NB4 (cell line): ENCODE measurements around the gene RBM42.

Experiments used
- DNase-seq: peaks from one replicate; pipeline ENCODE4 v3.0.0; 2010; ENCODE audit warnings: low read depth
- H3K4me3 ChIP-seq: one replicate; pipeline ENCODE4 v1.5.1; 2011; ENCODE audit warnings: mild to moderate bottlenecking, low read depth, low read length, moderate library complexity
- MAX ChIP-seq: IDR thresholded peaks from 2 replicates; pipeline ENCODE4 v1.6.1; 2011; ENCODE audit warnings: low read depth, low read length
- MYC ChIP-seq: IDR thresholded peaks from 2 replicates; pipeline ENCODE4 v1.6.1; 2011; ENCODE audit warnings: low read depth, low read length
- POLR2A ChIP-seq: IDR thresholded peaks from 2 replicates; pipeline ENCODE4 v1.6.1; 2011; ENCODE audit warnings: mild to moderate bottlenecking; ENCODE audit not compliant: insufficient read length; ENCODE audit errors: extremely low read depth
- TF ChIP-seq, protein P1 (sequence below): IDR thresholded peaks from one replicate; pipeline ENCODE4 v1.5.1; 2012; ENCODE audit warnings: low read depth, low read length

Gene RBM42

DNA sequence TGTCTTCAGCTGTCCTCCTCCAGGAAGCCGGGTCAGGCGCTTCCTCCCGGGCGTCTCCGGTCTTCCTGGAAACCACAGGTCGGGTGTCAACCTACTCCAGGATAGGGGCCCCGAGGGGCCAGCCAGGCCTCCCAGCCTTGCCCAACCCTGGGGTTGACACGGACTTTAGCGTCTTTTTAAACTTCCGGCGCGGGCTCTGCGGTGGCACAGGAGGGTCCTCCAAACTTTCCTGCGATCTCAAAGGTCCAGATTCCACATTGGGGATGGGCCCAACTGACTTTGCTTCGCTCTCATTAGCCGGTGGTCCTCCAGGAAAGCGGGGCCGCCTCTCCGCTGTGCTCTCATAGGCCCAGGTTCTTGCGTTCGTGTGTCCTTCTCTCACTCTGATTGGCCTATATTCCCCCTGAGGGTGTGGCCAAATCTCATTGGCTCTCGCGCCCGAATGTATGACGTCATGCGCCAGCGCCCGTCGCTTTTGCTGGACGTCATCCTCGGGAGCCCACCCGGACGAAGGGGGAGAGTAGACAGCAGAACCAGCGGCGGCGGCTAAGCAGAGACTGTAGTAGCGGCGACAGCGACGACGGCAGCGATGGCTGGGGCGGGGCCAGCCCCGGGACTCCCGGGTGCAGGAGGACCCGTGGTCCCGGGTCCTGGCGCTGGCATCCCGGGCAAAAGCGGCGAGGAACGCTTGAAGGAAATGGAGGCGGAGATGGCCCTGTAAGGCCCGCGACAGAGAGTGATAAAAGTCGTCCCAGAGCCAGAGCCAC, at the start of gene RBM42:
TSS of gene RBM42 (plus strand) at position 472 of the 767 bp plus-strand sequence. CDS start at position 590, 118 bp downstream.
- peak within 1 kb of the TSS; percentile 82 for H3K4me3 ChIP-seq
- TF ChIP-seq, protein P1, sequence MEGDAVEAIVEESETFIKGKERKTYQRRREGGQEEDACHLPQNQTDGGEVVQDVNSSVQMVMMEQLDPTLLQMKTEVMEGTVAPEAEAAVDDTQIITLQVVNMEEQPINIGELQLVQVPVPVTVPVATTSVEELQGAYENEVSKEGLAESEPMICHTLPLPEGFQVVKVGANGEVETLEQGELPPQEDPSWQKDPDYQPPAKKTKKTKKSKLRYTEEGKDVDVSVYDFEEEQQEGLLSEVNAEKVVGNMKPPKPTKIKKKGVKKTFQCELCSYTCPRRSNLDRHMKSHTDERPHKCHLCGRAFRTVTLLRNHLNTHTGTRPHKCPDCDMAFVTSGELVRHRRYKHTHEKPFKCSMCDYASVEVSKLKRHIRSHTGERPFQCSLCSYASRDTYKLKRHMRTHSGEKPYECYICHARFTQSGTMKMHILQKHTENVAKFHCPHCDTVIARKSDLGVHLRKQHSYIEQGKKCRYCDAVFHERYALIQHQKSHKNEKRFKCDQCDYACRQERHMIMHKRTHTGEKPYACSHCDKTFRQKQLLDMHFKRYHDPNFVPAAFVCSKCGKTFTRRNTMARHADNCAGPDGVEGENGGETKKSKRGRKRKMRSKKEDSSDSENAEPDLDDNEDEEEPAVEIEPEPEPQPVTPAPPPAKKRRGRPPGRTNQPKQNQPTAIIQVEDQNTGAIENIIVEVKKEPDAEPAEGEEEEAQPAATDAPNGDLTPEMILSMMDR = no peak
- TF ChIP-seq POLR2A = peak; percentile 38
- no peak for TF ChIP-seq MYC
- TF ChIP-seq MAX = peak; percentile 8; the same call in 1 of the 2 replicates
- DNase-seq = peak; percentile 97

DNA sequence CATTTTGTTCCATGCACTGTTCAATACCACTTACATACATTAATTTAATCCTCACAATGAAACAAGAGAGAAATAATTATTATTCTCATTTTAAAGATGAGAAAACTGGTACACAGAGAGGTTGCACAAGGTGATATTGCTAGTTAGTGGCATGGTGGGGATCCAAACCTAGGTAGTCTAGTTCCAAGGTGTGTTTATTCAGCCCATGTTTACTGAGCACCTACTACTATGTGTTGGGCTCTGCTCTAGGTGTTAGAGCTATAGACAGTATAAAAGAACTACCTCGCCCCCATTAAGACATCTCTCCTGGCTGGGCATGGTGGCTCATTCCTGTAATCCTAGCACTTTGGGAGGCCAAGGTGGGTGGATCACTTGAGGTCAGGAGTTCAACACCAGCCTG, 46.1 kb upstream of the RBM42 start:
- DNase-seq = no peak
- H3K4me3 ChIP-seq = no peak overlapping the region
- TF ChIP-seq MAX = no peak
- TF ChIP-seq POLR2A = no peak
- TF ChIP-seq, protein P1 = no peak
- no peak for TF ChIP-seq MYC

DNA sequence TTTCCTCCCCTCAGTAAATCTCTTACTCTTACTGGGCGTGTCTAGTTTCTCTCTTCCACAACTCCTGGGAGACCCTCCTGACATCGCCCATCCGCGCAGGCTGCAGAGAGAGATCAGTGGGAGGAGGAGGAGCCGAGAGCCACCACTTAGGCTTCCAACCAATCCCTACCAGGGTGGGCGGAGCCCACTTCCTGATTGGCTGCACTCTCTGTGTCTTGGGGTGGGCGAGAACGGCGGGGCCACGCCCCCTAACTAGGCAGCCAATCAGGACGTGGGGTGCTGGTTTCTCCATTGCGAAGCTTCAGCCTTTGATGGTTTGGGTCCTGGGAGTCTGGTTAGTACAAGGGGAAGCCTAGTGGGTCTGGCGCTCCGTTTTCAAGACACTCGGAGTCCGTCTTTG, 43.0 kb upstream of the RBM42 start, which contains the start of gene PMIS2:
TSS of gene PMIS2 (plus strand) at position 326 of the 400 bp plus-strand sequence. CDS start 87 bp downstream, outside the sequence.
- H3K4me3 ChIP-seq = no peak within 1 kb of the TSS
- no peak for TF ChIP-seq POLR2A
- TF ChIP-seq MYC = no peak
- TF ChIP-seq MAX = no peak
- TF ChIP-seq, protein P1 = no peak
- peak; percentile 19 for DNase-seq

- no peak overlapping the region for H3K4me3 ChIP-seq
These were observed 41.5 kb upstream of the RBM42 start for GRCh38 chr19:35587321-35587720.

DNA sequence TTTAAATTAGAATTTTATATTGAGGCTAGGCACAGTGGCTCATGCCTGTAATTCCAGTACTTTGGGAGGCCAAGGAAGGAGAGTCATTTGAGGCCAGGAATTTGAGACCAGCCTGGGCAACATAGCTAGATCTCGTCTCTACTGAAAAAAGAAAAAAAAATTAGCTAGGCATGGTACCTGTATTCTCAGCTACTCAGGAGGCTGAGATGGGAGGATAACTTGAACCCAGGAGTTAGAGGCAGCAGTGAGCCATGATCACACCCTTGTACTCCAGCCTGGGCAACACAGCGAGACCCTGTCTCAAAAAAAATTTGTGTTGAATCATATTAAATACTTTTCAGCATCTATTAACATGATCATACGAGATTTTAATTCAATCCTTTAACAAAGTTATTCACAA, 38.0 kb upstream of the RBM42 start:
- TF ChIP-seq, protein P1 = no peak
- TF ChIP-seq MYC (no peak), POLR2A (no peak), MAX (no peak)
- no peak overlapping the region for H3K4me3 ChIP-seq
- DNase-seq = no peak

More at GRCh38 chr19:35587321-35587720, 41.5 kb upstream of the RBM42 start:
- no peak for DNase-seq
- TF ChIP-seq MYC (no peak), POLR2A (no peak), MAX (no peak)
- TF ChIP-seq, protein P1 = no peak
